Endodermal cell (in vitro differentiated cells): ENCODE data around the gene IFNAR2. TPM values are rescaled to one million over a fixed set of nuclear protein-coding genes. Genes with fewer than 3 reads are reported as not detected.

ENCODE experiments used
- DNase-seq: peaks from one replicate; pipeline ENCODE4 v3.0.0-alpha.2; 2017
- H3K27ac ChIP-seq: 2 replicates; pipeline ENCODE4 v1.5.1; 2013; ENCODE audit warnings: mild to moderate bottlenecking, low read depth, low read length, moderate library complexity
- H3K27me3 ChIP-seq: 2 replicates; pipeline ENCODE4 v1.6.1; 2013; ENCODE audit warnings: mild to moderate bottlenecking, low read length, moderate library complexity; ENCODE audit not compliant: insufficient read depth, control insufficient read depth, poor library complexity, severe bottlenecking
- H3K36me3 ChIP-seq: 2 replicates; pipeline ENCODE4 v1.7.0; 2013; ENCODE audit warnings: mild to moderate bottlenecking, low read length, moderate library complexity; ENCODE audit not compliant: control insufficient read depth, insufficient read depth
- H3K4me1 ChIP-seq: one replicate; pipeline ENCODE4 v1.7.0; 2013; ENCODE audit warnings: low read length; ENCODE audit not compliant: control insufficient read depth, insufficient read depth
- H3K4me3 ChIP-seq: 2 replicates; pipeline ENCODE4 v1.5.1; 2013; ENCODE audit warnings: mild to moderate bottlenecking, low read length, moderate library complexity
- H3K9ac ChIP-seq: 2 replicates; pipeline ENCODE4 v1.6.1; 2013; ENCODE audit warnings: mild to moderate bottlenecking, low read length, moderate library complexity; ENCODE audit not compliant: poor library complexity, severe bottlenecking; ENCODE audit errors: extremely low read depth
- H3K9me3 ChIP-seq: 2 replicates; pipeline ENCODE4 v1.6.1; 2013; ENCODE audit warnings: mild to moderate bottlenecking, low read length, moderate library complexity; ENCODE audit not compliant: control insufficient read depth
- H3K27ac Mint-ChIP-seq: 2 replicates; pipeline ENCODE4 v1.8.0; 2020; ENCODE audit warnings: mixed read lengths
- H3K27me3 Mint-ChIP-seq: 2 replicates; pipeline ENCODE4 v1.8.0; 2021; ENCODE audit warnings: mild to moderate bottlenecking, mixed read lengths; ENCODE audit not compliant: insufficient read depth
- H3K36me3 Mint-ChIP-seq: 2 replicates; pipeline ENCODE4 v1.8.0; 2020; ENCODE audit warnings: low read depth, mixed read lengths
- H3K4me1 Mint-ChIP-seq: 2 replicates; pipeline ENCODE4 v1.8.0; 2020; ENCODE audit warnings: mixed read lengths
- H3K4me3 Mint-ChIP-seq: 2 replicates; pipeline ENCODE4 v1.8.0; 2020; ENCODE audit warnings: mild to moderate bottlenecking, moderate library complexity, mixed read lengths
- H3K9me3 Mint-ChIP-seq: 2 replicates; pipeline ENCODE4 v1.8.0; 2020; ENCODE audit warnings: mild to moderate bottlenecking, mixed read lengths
- WGBS, 2 experiments: methylation state at CpG; one replicate each; pipeline versions ENCODE4 v1.1.5 to v1.1.7; 2013; ENCODE audit warnings: missing lambda C conversion rate in 2 of 2, mixed read lengths in 1 of 2; ENCODE audit not compliant: insufficient coverage in 1 of 2, insufficient read length in 1 of 2; 5-methylcytosine and 5-hydroxymethylcytosine counted together
- total RNA-seq, 2 donors: library from RNA; stranded (reverse); fragmentation: NEBNext Ultra II Directional in 1 of 2; extraction: Animal tissue kit (Norgen Biotek cat#: 25700) in 1 of 2; gene quantifications; 2 replicates in 1 of 2; 3 replicates in 1 of 2; pipeline ENCODE4 v1.2.1, GENCODE V29; 2021
- TF ChIP-seq, protein P1 (sequence below): fragments of 200-600 bp; sonication (generic); conservative IDR thresholded peaks from 2 replicates; pipeline ENCODE4 v1.5.0; 2021; ENCODE audit warnings: antibody characterized with exemption, mild to moderate bottlenecking

IFNAR2 gene
- total RNA-seq, 2 donors from 2014 or later, result 14.1 to 27.7 TPM

- no peak overlapping the region for H3K27ac ChIP-seq
- H3K9me3 Mint-ChIP-seq, result peaks cover 7% of the 10 kb centered on the region
- H3K4me3 ChIP-seq, result no peak overlapping the region
- no peak for DNase-seq
- H3K9ac ChIP-seq, result no peak overlapping the region
- H3K9me3 ChIP-seq, result peaks cover 27% of the 10 kb centered on the region
- WGBS, 2 experiments, result 92 to 95% methylated on average over 2 to 5 of the region's 6 CpGs
- peaks cover 61% of the 10 kb centered on the region for H3K36me3 Mint-ChIP-seq
- no peaks in the 10 kb centered on the region for H3K27me3 Mint-ChIP-seq
- peaks cover 53% of the 10 kb centered on the region for H3K36me3 ChIP-seq
- no peaks in the 10 kb centered on the region for H3K4me1 Mint-ChIP-seq
- no peaks in the 10 kb centered on the region for H3K4me1 ChIP-seq
- H3K4me3 Mint-ChIP-seq, result no peak overlapping the region
- no peaks in the 10 kb centered on the region for H3K27me3 ChIP-seq
- H3K27ac Mint-ChIP-seq, result no peak overlapping the region
- TF ChIP-seq, protein P1, sequence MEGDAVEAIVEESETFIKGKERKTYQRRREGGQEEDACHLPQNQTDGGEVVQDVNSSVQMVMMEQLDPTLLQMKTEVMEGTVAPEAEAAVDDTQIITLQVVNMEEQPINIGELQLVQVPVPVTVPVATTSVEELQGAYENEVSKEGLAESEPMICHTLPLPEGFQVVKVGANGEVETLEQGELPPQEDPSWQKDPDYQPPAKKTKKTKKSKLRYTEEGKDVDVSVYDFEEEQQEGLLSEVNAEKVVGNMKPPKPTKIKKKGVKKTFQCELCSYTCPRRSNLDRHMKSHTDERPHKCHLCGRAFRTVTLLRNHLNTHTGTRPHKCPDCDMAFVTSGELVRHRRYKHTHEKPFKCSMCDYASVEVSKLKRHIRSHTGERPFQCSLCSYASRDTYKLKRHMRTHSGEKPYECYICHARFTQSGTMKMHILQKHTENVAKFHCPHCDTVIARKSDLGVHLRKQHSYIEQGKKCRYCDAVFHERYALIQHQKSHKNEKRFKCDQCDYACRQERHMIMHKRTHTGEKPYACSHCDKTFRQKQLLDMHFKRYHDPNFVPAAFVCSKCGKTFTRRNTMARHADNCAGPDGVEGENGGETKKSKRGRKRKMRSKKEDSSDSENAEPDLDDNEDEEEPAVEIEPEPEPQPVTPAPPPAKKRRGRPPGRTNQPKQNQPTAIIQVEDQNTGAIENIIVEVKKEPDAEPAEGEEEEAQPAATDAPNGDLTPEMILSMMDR, result no peak
These were observed 14.5 kb downstream of the IFNAR2 start for GRCh38 chr21:33244082-33244778.

- DNase-seq, result no peak
- H3K4me1 Mint-ChIP-seq, result no peaks in the 10 kb centered on the region
- Histone ChIP-seq H3K9ac (no peak overlapping the region), H3K27me3 (no peaks in the 10 kb centered on the region), H3K27ac (no peak overlapping the region), H3K4me3 (no peak overlapping the region), H3K9me3 (peaks cover 22% of the 10 kb centered on the region), H3K36me3 (peaks cover 58% of the 10 kb centered on the region), H3K4me1 (no peaks in the 10 kb centered on the region)
- no peaks in the 10 kb centered on the region for H3K27me3 Mint-ChIP-seq
- peaks cover 65% of the 10 kb centered on the region for H3K36me3 Mint-ChIP-seq
- TF ChIP-seq, protein P1, result no peak
- WGBS, 2 experiments, result 77% methylated on average over 2 of the region's 2 CpGs; no CpG with 5 or more reads in 1 of the 2 experiments
- H3K27ac Mint-ChIP-seq, result no peak overlapping the region
- H3K9me3 Mint-ChIP-seq, result peaks cover 4% of the 10 kb centered on the region
- no peak overlapping the region for H3K4me3 Mint-ChIP-seq
These were observed 15.0 kb downstream of the IFNAR2 start for GRCh38 chr21:33244779-33245105.

- TF ChIP-seq, protein P1, result no peak
- H3K9me3 ChIP-seq, result peaks cover 15% of the 10 kb centered on the region
- no peak overlapping the region for H3K9ac ChIP-seq
- peak; percentile 27 for DNase-seq
- H3K4me3 Mint-ChIP-seq, result no peak overlapping the region
- 33 to 66% methylated on average over 2 to 4 of the region's 4 CpGs for WGBS, 2 experiments
- no peaks in the 10 kb centered on the region for H3K9me3 Mint-ChIP-seq
- no peak overlapping the region for H3K27ac ChIP-seq
- H3K36me3 ChIP-seq, result peaks cover 58% of the 10 kb centered on the region
- H3K4me1 Mint-ChIP-seq, result no peaks in the 10 kb centered on the region
- H3K36me3 Mint-ChIP-seq, result peaks cover 63% of the 10 kb centered on the region
- H3K27me3 ChIP-seq, result no peaks in the 10 kb centered on the region
- no peak overlapping the region for H3K27ac Mint-ChIP-seq
- no peaks in the 10 kb centered on the region for H3K27me3 Mint-ChIP-seq
- no peak overlapping the region for H3K4me3 ChIP-seq
- H3K4me1 ChIP-seq, result no peaks in the 10 kb centered on the region
These were observed 15.7 kb downstream of the IFNAR2 start for GRCh38 chr21:33245289-33245918.
